SW480 (cell line): ENCODE measurements around the gene PADI1.

Experiments
- DNase-seq: peaks from one replicate; pipeline ENCODE4 v3.0.0-alpha.2; 2016; ENCODE audit warnings: low spot score

PADI1 gene

GRCh38 chr1:17244821-17245740 is 40.2 kb downstream of the PADI1 start:
- no peak for DNase-seq

- no peak for DNase-seq
Measured at GRCh38 chr1:17245816-17246325, 40.9 kb downstream of the PADI1 start.

DNA sequence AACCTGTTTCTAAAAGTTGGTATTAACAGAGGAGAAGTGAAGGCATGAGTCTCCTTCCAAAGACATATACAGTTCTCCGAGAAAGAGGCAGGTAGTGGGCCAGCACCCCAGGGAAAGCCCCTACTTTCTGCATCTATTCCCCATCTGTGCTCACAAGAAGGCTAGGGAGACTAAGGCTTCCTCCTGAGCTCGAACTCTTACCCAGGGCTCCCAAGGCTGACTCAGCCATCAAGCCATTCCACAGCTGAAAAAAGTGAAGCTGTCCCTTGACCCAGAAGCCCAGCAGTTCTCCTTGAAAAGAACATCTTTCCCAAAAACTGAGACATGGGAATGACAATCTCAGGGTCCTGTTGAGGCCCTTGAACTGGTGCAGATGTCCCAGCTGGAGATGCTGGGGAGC is 42.0 kb downstream of the PADI1 start:
- no peak for DNase-seq

DNA sequence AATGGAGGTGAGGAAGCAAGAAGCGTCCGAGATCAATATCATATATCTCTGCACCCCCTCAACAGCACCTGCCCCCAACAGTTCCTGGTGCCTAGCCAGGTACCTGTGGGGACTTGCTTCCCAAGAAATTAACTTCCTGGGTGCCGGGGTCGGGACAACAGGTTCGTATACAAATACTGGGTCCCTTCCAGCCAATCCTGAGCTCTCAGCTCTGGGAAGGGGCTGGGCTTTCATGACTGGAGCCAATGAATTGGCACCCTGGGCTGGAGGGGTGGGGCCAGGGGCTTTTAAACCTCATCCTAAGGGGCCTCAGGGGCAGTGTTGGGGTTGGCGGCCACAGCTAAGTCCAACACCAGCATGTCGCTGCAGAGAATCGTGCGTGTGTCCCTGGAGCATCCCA is 43.9 kb downstream of the PADI1 start, which contains the start of gene PADI3:
TSS of gene PADI3 (plus strand) at position 318 of the 400 bp plus-strand sequence. CDS start at position 358, 40 bp downstream.
- DNase-seq = peak; percentile 46

- DNase-seq = peak; percentile 84
Measured at GRCh38 chr1:17250601-17251000, 45.7 kb downstream of the PADI1 start.

- DNase-seq = no peak
Measured at GRCh38 chr1:17251246-17251645, 46.3 kb downstream of the PADI1 start.

- DNase-seq = no peak
Measured at GRCh38 chr1:17251701-17252376, 46.9 kb downstream of the PADI1 start.

DNA sequence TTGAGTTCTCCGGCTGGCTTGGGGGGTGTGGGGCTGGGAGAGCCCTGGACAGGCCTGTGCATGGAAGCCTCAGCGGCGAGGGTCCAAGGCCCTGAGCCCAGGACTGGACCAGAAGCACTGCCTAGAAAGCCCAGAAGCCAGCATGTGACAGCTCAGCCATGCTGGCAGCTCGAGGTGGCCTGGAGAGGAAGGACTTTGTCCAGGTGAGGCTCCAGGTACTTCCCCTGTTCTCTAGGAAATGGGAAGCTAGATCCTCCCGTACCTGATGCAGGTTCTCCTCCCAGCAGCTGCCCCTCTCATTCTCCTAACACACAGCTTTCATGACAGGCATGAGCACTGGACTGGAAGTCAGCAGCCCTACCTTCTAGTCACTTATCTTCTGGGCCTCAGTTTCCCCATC is 50.4 kb downstream of the PADI1 start:
- no peak for DNase-seq

GRCh38 chr1:17258116-17258757 is 53.3 kb downstream of the PADI1 start:
- no peak for DNase-seq

DNA sequence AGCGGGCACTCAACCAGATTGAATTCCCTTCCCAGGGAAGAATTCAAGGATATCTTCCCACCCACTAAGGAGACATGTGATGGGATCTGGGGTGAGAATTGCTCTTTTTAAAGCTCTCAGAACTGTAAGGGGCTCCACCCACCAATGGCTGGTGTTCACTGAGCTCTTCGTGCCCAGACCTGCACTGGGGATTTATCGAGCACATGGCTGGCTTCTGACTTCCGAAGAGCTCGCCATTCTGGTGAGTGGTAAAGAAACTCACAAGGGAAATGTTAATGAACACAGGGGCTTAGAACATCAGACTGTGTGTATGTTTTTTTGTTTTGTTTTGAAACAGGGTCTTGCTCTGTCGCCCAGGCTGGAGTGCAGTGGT is 53.8 kb downstream of the PADI1 start:
- no peak for DNase-seq

GRCh38 chr1:17259233-17259873 is 54.4 kb downstream of the PADI1 start:
- DNase-seq = no peak

DNA sequence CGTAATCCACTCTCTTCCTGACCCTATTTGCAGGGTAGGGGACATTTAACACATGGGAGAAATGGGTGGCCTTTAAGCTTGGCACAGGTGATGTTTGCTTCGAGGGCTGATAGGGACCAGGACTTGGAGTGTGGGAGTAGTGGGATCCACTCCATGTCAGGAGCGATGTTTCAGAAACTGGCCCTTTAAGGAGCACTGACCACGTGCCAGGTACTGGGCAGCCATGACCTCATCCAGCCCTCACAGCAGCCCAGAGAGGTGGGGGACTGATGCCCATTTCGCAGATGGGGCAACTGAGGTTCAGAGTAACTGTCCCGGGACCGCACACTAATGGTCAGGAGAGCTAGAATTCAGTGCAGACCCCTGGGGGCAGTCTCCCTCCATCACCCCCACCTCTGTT is 55.3 kb downstream of the PADI1 start:
- DNase-seq = no peak

DNA sequence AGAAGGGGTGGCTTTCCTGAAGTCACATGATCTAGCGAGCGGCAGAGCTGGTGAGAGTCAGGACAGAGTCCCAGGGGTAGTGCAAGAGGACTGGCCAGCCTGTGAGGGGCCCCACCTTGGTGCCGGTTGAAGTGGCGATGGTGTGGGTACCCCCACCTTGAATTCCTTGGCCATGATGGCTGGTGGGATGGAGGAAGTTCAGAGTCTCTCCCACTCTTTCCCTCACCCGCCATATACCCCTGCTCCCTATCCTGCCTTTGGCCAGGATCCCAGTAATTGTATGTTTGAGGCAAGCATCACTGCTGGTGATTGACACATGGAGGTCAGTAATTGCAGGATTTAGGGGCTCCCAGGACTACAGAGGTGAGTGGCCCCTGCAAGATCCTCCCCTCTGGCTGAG is 55.8 kb downstream of the PADI1 start:
- no peak for DNase-seq

GRCh38 chr1:17263936-17264335 is 59.0 kb downstream of the PADI1 start:
- DNase-seq = no peak

DNA sequence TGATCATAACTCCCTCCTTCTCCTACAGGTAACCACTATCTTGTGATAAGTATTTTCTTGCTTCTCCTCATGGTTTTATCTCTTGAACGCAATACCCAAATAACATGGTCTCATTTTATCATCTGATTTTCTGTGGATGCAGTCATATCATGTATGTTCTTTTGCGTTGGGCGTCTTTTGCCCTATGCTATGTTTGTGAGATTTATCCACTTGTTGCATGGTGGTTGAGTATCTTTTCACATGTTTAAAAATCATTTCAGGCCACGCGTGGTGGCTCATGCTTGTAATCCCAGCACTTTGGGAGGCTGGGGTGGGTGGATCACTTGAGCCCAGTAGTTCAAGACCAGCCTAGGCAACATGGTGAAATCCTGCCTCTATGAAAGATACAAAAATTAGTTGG is 59.5 kb downstream of the PADI1 start:
- DNase-seq = no peak

GRCh38 chr1:17265162-17265561 is 60.2 kb downstream of the PADI1 start:
- no peak for DNase-seq

DNA sequence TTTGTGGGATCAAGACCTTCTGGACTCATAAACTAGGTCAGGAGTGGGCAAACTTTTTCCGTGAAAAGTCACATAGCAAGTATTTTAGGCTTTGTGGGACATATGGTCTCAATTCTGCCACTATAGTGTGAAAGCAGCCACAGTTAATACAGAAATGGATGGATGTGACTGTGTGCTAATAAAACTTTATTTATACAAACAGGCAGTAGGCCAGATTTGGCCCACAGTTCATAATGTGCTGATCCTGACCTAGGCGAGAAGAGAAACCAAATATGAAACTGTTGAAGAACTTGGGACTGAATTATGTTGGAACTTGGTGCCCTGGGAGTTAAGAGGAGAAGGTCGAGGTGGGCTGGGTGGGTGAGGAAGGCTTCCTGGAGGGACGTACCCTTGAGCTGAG is 61.0 kb downstream of the PADI1 start:
- DNase-seq = no peak

DNA sequence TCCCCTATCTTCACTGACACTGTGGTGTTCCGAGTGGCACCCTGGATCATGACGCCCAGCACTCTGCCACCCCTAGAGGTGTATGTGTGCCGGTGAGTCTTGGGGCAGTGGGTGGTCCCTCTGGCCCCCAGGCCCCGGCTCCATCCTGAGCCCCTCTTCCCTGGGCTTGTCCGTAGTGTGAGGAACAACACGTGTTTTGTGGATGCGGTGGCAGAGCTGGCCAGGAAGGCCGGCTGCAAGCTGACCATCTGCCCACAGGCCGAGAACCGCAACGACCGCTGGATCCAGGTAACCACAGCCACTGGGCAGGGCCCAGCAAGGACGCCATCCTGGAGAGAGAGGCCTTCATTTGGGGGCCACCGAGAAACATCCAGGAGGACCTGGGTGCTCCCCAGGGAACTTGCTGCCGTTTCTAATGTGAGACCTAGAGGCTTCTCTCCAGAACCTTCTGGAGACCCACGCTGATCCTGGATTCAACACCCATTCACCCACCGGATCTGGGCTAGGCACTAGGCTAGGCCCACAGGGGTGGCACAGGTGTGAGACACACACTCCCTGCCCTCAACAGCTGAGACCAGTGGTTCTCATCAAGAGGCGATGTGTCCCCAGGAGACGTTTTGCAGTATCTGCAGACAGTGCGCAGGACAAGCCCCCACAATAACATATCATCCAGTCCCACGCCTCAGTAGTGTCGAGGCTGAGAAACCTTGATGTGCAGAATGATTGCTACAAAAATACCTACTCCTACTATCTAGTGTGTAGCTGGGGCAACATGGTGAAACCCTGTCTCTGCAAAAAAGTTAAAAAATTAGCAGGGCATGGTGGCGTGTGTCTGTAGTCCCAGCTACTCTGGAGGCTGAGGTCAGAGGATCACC is 66.2 kb downstream of the PADI1 start:
- no peak for DNase-seq

DNA sequence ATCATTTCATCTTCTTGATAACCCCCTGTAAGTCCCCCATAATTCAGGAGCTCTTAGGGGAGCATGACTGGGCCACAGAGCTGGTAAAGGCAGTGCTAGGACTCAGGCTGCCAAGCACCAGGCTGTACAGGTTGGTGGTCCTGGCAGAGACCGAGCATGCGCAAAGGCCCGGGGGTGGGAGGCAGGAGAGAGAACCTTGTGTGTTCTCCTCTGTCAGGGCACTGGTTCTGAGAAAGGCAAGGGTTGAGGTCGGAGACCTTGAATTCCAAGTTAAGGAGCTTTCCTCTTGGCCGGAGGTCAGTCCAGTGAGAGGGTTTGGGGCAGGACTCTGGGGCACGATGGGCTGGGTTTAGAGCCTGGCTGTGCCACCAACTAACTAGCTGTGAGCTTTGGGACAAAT is 67.1 kb downstream of the PADI1 start:
- DNase-seq = no peak

DNA sequence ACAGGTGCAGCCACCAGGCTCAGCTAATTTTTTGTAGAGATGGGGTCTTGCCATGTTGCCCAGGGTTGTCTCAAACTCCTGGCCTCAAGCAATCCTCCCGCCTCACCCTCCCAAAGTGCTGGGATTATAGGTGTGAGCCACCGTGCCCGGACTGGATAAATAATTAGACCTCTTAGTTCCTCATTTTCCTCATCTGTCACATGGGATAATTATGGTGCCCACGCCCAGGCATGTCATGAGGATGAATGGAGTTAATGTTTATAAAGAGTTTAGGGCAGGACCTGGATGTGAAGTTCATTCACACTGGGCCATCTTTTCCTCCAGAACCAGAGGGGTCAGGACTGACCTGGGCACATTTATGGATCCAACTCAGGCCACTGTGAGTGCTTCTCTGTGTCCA is 67.7 kb downstream of the PADI1 start:
- no peak for DNase-seq

GRCh38 chr1:17273096-17273495 is 68.2 kb downstream of the PADI1 start:
- DNase-seq = no peak
